ENCODE data around the gene PSMB10.

Gene PSMB10

GRCh38 chr16:67922740-67923139, 13.9 kb downstream of the PSMB10 start:
- no peak overlapping the region for H2AFZ ChIP-seq (ENCODE audit: low read length)
- H3K4me2 ChIP-seq (ENCODE audit: low read depth, low read length, poor library complexity, severe bottlenecking): no peak overlapping the region
- no peak overlapping the region for H3K4me3 ChIP-seq (ENCODE audit: low read length, poor library complexity, severe bottlenecking)
- H3K36me3 ChIP-seq (ENCODE audit: insufficient read depth, low read length): peaks cover 6% of the 10 kb centered on the region; the same call in 1 of the 2 replicates
- no peak overlapping the region for H3K9ac ChIP-seq (ENCODE audit: low read depth, low read length, poor library complexity, severe bottlenecking)
- TF ChIP-seq, protein P1, sequence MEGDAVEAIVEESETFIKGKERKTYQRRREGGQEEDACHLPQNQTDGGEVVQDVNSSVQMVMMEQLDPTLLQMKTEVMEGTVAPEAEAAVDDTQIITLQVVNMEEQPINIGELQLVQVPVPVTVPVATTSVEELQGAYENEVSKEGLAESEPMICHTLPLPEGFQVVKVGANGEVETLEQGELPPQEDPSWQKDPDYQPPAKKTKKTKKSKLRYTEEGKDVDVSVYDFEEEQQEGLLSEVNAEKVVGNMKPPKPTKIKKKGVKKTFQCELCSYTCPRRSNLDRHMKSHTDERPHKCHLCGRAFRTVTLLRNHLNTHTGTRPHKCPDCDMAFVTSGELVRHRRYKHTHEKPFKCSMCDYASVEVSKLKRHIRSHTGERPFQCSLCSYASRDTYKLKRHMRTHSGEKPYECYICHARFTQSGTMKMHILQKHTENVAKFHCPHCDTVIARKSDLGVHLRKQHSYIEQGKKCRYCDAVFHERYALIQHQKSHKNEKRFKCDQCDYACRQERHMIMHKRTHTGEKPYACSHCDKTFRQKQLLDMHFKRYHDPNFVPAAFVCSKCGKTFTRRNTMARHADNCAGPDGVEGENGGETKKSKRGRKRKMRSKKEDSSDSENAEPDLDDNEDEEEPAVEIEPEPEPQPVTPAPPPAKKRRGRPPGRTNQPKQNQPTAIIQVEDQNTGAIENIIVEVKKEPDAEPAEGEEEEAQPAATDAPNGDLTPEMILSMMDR (conservative IDR thresholded peaks at IDR 0.05; ENCODE audit: low read length): no peak
- TF ChIP-seq EZH2phosphoT487 (IDR thresholded peaks at IDR 0.05; ENCODE audit: borderline replicate concordance): no peak
- peaks cover 3% of the 10 kb centered on the region for H3K4me1 ChIP-seq (ENCODE audit: insufficient read depth, low read length, poor library complexity, severe bottlenecking)
- no peaks in the 10 kb centered on the region for H3K79me2 ChIP-seq (ENCODE audit: insufficient read depth, low read length)
- H3K9me2 ChIP-seq (replicated peaks; ENCODE audit: low read depth, low read length): no peaks in the 10 kb centered on the region
- no peaks in the 10 kb centered on the region for H4K20me1 ChIP-seq (ENCODE audit: insufficient read depth, low read length, poor library complexity, severe bottlenecking)
- H3F3A ChIP-seq (ENCODE audit: low read depth): no peaks in the 10 kb centered on the region
- H3K9me3 ChIP-seq (ENCODE audit: insufficient read depth, low read depth, low read length): no peaks in the 10 kb centered on the region
- H3K27me3 ChIP-seq (ENCODE audit: insufficient read depth, low read length, poor library complexity, severe bottlenecking): no peaks in the 10 kb centered on the region

- Histone ChIP-seq H3K27me3 (ENCODE audit: insufficient read depth, low read length, poor library complexity, severe bottlenecking) (no peaks in the 10 kb centered on the region), H2AFZ (ENCODE audit: low read length) (no peak overlapping the region), H3K4me2 (ENCODE audit: low read depth, low read length, poor library complexity, severe bottlenecking) (no peak overlapping the region), H3F3A (ENCODE audit: low read depth) (no peaks in the 10 kb centered on the region), H3K79me2 (ENCODE audit: insufficient read depth, low read length) (no peaks in the 10 kb centered on the region), H3K9ac (ENCODE audit: low read depth, low read length, poor library complexity, severe bottlenecking) (no peak overlapping the region), H3K4me3 (ENCODE audit: low read length, poor library complexity, severe bottlenecking) (no peak overlapping the region), H3K36me3 (ENCODE audit: insufficient read depth, low read length) (peaks cover under 1% of the 10 kb centered on the region; the same call in 1 of the 2 replicates), H3K4me1 (ENCODE audit: insufficient read depth, low read length, poor library complexity, severe bottlenecking) (peaks cover 3% of the 10 kb centered on the region), H3K9me2 (replicated peaks; ENCODE audit: low read depth, low read length) (no peaks in the 10 kb centered on the region), H4K20me1 (ENCODE audit: insufficient read depth, low read length, poor library complexity, severe bottlenecking) (no peaks in the 10 kb centered on the region), H3K9me3 (ENCODE audit: insufficient read depth, low read depth, low read length) (no peaks in the 10 kb centered on the region)
- TF ChIP-seq EZH2phosphoT487 (IDR thresholded peaks at IDR 0.05; ENCODE audit: borderline replicate concordance): no peak
- TF ChIP-seq, protein P1 (conservative IDR thresholded peaks at IDR 0.05; ENCODE audit: low read length): no peak
Observed at GRCh38 chr16:67922221-67922620, 14.4 kb downstream of the PSMB10 start.

DNA sequence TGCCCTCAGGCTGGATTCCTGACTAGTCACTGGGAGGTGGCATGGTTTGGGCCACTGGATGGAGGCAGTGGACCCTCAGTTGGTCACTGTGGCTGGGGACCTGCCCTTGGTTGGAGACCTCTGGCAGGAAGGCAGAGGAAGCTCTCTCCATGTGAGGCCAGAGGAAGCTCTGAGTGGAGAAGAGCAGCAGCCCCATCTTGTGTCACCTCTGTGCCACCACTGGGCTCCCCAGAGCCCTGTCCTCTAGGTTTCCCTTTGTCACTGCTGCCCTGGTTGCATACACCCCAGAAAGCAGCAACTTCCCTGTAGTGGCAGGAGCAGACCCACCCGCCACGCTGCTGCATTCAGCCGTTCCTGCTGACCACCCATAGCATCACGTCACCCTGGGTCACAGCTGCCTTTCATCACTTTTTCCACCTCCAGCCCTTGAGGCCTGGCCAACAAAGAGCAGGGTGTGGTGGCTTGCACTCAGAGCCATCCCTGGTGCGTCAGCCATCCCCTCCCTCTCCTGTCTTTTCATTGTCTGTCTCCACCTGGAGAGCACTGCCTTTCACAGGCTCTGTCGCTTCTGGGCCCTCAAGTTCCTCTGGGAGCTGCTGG, 16.9 kb downstream of the PSMB10 start:
- TF ChIP-seq EZH2phosphoT487 (IDR thresholded peaks at IDR 0.05; ENCODE audit: borderline replicate concordance): no peak
- TF ChIP-seq, protein P1 (conservative IDR thresholded peaks at IDR 0.05; ENCODE audit: low read length): peak; percentile 37; the same call in 1 of the 2 replicates
- H3K79me2 ChIP-seq (ENCODE audit: insufficient read depth, low read length): no peaks in the 10 kb centered on the region
- H4K20me1 ChIP-seq (ENCODE audit: insufficient read depth, low read length, poor library complexity, severe bottlenecking): no peaks in the 10 kb centered on the region
- H2AFZ ChIP-seq (ENCODE audit: low read length): no peak overlapping the region
- H3K9ac ChIP-seq (ENCODE audit: low read depth, low read length, poor library complexity, severe bottlenecking): no peak overlapping the region
- no peaks in the 10 kb centered on the region for H3K4me1 ChIP-seq (ENCODE audit: insufficient read depth, low read length, poor library complexity, severe bottlenecking)
- no peaks in the 10 kb centered on the region for H3K36me3 ChIP-seq (ENCODE audit: insufficient read depth, low read length)
- H3K9me3 ChIP-seq (ENCODE audit: insufficient read depth, low read depth, low read length): no peaks in the 10 kb centered on the region
- H3K4me3 ChIP-seq (ENCODE audit: low read length, poor library complexity, severe bottlenecking): no peak overlapping the region
- no peaks in the 10 kb centered on the region for H3K27me3 ChIP-seq (ENCODE audit: insufficient read depth, low read length, poor library complexity, severe bottlenecking)
- H3K9me2 ChIP-seq (replicated peaks; ENCODE audit: low read depth, low read length): no peaks in the 10 kb centered on the region
- H3K4me2 ChIP-seq (ENCODE audit: low read depth, low read length, poor library complexity, severe bottlenecking): no peak overlapping the region
- H3F3A ChIP-seq (ENCODE audit: low read depth): no peaks in the 10 kb centered on the region

Data from Loucy (cell line).